A549 (cell line): ENCODE measurements around the gene NSG2. TPM values are rescaled to one million over a fixed set of nuclear protein-coding genes. Genes with fewer than 3 reads are reported as not detected.

Experiments
- ATAC-seq, 2 experiments: fragments of 200-7000 bp in 1 of 2; fragments of >200 bp in 1 of 2; cut with Nextera tagmentation in 1 of 2; cut with Tn5 transposase in 1 of 2; 3 replicates each; pipeline versions ENCODE4 v1.8.0 to v1.9.1; 2018 to 2020; ENCODE audit warnings: mild to moderate bottlenecking in 1 of 2, moderate library complexity in 1 of 2
- CTCF ChIA-PET: fragments of 300-600 bp; sonication (Branson Sonifier 250); formaldehyde crosslinking; extraction: SDS; loops from one replicate; lab custom pipeline; 2021; ENCODE audit warnings: antibody characterized with exemption, inconsistent platforms; lab: Yijun Ruan, JAX
- POLR2A ChIA-PET: fragments of 350-600 bp; formaldehyde crosslinking; extraction: SDS; loops from one replicate; lab custom pipeline; 2021; ENCODE audit warnings: antibody characterized with exemption, inconsistent platforms; lab: Yijun Ruan, JAX
- DNase-seq, 2 experiments: peaks; one replicate each; pipeline versions ENCODE4 v3.0.0 to v3.0.0-alpha.2; 2011 to 2016; ENCODE audit warnings: low read depth in 1 of 2, low spot score in 1 of 2
- FAIRE-seq: peaks from 2 replicates; lab custom pipeline; 2011; peaks lifted over from hg19 to GRCh38; lab: Jason Lieb, UNC
- H3K27ac ChIP-seq, 2 experiments: fragments of >200 bp; sonication (Bioruptor Twin); formaldehyde crosslinking; 3 replicates each; pipeline ENCODE4 v1.5.1; 2016 to 2017
- H3K4me1 ChIP-seq: fragments of >200 bp; sonication (Bioruptor Twin); formaldehyde crosslinking; 3 replicates; pipeline ENCODE4 v1.6.1; 2016
- H3K4me2 ChIP-seq: fragments of >200 bp; sonication (Bioruptor Twin); formaldehyde crosslinking; 3 replicates; pipeline ENCODE4 v1.6.1; 2016
- H3K4me3 ChIP-seq: fragments of >200 bp; sonication (Bioruptor Twin); formaldehyde crosslinking; 3 replicates; pipeline ENCODE4 v1.5.1; 2016
- H3K9me3 ChIP-seq: fragments of >200 bp; sonication (Bioruptor Twin); formaldehyde crosslinking; 3 replicates; pipeline ENCODE4 v1.6.1; 2016
- FOXS1 ChIP-seq: fragments of 250-450 bp; sonication (Bioruptor Pico); IDR thresholded peaks from 2 replicates; pipeline ENCODE4 v1.5.0; 2020; ENCODE audit warnings: mild to moderate bottlenecking, moderate library complexity
- GATA3 ChIP-seq: IDR thresholded peaks from 2 replicates; pipeline ENCODE4 v1.6.1; 2012; ENCODE audit warnings: borderline replicate concordance
- JUNB ChIP-seq: fragments of >200 bp; sonication (Bioruptor Twin); formaldehyde crosslinking; IDR thresholded peaks from 2 replicates; pipeline ENCODE4 v1.6.1; 2016
- MAFK ChIP-seq: fragments of 450-650 bp; IDR thresholded peaks from 2 replicates; pipeline ENCODE4 v1.6.1; 2014; ENCODE audit not compliant: partially characterized antibody
- NPAS2 ChIP-seq: fragments of 250-450 bp; sonication (Bioruptor Pico); IDR thresholded peaks from 2 replicates; pipeline ENCODE4 v1.8.0; 2022; ENCODE audit warnings: mild to moderate bottlenecking, moderate library complexity, borderline replicate concordance
- NR3C1 ChIP-seq: fragments of >200 bp; sonication (Bioruptor Twin); formaldehyde crosslinking; IDR thresholded peaks from 3 replicates; pipeline ENCODE4 v1.6.1; 2017
- RAD21 ChIP-seq, 2 experiments: fragments of >200 bp in 1 of 2; sonication (Bioruptor Twin) in 1 of 2; formaldehyde crosslinking in 1 of 2; IDR thresholded peaks in 1 of 2; conservative IDR thresholded peaks in 1 of 2; 2 replicates in 1 of 2; 3 replicates in 1 of 2; pipeline ENCODE4 v1.6.1; 2012 to 2018; ENCODE audit warnings: inconsistent platforms in 1 of 2
- SMC3 ChIP-seq: fragments of >200 bp; sonication (Bioruptor Twin); formaldehyde crosslinking; IDR thresholded peaks from 3 replicates; pipeline ENCODE4 v1.6.1; 2018; ENCODE audit warnings: inconsistent platforms
- ZC3H11A ChIP-seq: fragments of 450-650 bp; IDR thresholded peaks from 2 replicates; pipeline ENCODE4 v1.6.1; 2014; ENCODE audit warnings: antibody characterized with exemption, mild to moderate bottlenecking
- ZSCAN20 ChIP-seq: fragments of 250-450 bp; sonication (Bioruptor Pico); IDR thresholded peaks from 2 replicates; pipeline ENCODE4 v1.8.0; 2022; ENCODE audit warnings: mild to moderate bottlenecking, moderate library complexity
- WGBS: methylation state at CpG from one replicate; pipeline ENCODE4 v1.1.6; 2017; ENCODE audit errors: missing lambda C conversion rate; 5-methylcytosine and 5-hydroxymethylcytosine counted together
- polyA plus RNA-seq, 4 experiments: library from polyadenylated mRNA; depleted of rRNA in 3 of 4; stranded (reverse); fragments of >200 nt; fragmentation: RNase III in 1 of 4; extraction: RNeasy Plus Mini Kit Qiagen cat#74134 plus additional on column Dnase treatment in 1 of 4; gene quantifications; 2 replicates in 3 of 4; 3 replicates in 1 of 4; pipeline ENCODE4 v1.2.3, GENCODE V29; 2011 to 2017
- TF ChIP-seq, protein P1 (sequence below): fragments of 450-650 bp; IDR thresholded peaks from 2 replicates; pipeline ENCODE4 v1.6.1; 2014; ENCODE audit warnings: antibody characterized with exemption
- TF ChIP-seq, protein P2 (sequence below): IDR thresholded peaks from 2 replicates; pipeline ENCODE4 v1.6.1; 2012; ENCODE audit warnings: low read depth, borderline replicate concordance
- TF ChIP-seq, protein P3 (sequence below): fragments of 250-450 bp; sonication (Bioruptor Pico); IDR thresholded peaks from 2 replicates; pipeline ENCODE4 v1.5.0; 2021; ENCODE audit warnings: mild to moderate bottlenecking, moderate library complexity, borderline replicate concordance
- TF ChIP-seq, protein P4 (sequence below): IDR thresholded peaks from 2 replicates; pipeline ENCODE4 v1.6.1; 2012

The NSG2 gene
- polyA plus RNA-seq, 2 of the 4 experiments (the other 2 are of a cell fraction) = 0.06 TPM; not detected in 1

DNA sequence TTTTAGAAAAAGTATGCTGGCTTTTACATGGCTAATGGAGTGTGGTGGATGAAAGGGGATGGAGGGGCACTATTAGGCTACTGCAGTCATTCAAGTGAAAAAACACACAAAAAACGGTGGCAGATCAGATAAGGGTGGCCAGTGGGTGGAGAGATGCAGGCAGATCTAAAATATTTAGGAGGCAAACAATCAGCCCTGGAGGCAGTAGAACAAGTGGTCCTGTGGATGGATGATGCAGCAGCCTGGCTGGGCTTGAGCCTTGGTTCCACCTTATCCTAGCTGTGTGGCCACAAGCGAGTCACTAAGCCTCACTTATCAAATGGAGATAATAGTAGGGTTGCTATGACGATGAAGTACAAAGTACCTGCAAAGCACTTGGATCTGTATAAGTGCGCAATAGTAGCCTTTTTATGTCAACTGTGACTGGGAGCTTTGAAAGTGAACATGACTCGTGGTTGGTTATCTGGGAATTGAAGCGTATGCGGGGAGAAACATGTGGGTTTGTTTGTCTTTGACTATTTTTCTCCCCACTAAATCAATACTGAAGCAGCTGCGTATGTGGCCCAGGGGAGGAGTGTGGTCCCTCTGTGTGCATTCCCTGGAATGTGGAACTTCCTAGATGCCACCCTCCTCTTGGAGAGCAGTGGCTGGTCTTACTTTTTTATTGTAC is 20.2 kb downstream of the NSG2 start (continued):
- TF ChIP-seq, protein P1, sequence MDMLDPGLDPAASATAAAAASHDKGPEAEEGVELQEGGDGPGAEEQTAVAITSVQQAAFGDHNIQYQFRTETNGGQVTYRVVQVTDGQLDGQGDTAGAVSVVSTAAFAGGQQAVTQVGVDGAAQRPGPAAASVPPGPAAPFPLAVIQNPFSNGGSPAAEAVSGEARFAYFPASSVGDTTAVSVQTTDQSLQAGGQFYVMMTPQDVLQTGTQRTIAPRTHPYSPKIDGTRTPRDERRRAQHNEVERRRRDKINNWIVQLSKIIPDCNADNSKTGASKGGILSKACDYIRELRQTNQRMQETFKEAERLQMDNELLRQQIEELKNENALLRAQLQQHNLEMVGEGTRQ = no peak
- TF ChIP-seq, protein P2, sequence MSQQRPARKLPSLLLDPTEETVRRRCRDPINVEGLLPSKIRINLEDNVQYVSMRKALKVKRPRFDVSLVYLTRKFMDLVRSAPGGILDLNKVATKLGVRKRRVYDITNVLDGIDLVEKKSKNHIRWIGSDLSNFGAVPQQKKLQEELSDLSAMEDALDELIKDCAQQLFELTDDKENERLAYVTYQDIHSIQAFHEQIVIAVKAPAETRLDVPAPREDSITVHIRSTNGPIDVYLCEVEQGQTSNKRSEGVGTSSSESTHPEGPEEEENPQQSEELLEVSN = no peak
- TF ChIP-seq RAD21 (conservative IDR thresholded peaks at IDR 0.05 in 1 of 2, IDR thresholded peaks at IDR 0.05 in 1 of 2) (no peak), ZC3H11A (no peak), SMC3 (no peak)

DNA sequence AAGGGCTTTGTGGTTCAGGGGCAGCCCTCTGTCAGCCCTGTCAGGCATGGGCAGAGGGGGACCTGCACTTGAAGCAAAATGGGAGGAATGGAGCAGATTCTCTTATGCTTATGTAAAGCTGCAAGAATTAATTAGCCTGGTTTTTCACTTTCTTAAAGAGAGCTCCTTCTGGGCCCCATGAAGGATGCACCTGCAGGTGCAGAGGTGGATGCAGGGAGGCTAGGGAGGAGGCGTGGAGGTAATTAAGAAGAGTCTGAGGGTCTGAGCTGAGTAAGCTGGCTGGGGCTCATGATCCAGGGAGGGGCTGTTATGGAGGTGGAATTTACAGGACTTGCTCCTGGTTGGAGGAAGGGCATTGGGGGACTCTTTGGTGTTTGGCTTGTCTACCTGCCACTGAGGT is 22.0 kb downstream of the NSG2 start:
- DNase-seq = no peak
- ChIA-PET POLR2A (interaction anchor here (0.7 kb wide), 1 partner anchor 683 kb away, joined by 4 read pairs; no protein-coding TSS in a partner anchor), CTCF (interaction anchor here (0.5 to 1.1 kb wide), 4 partner anchors 20 to 515 kb away, joined by 3 to 6 read pairs (median 3); no protein-coding TSS in a partner anchor)
- no peak for ATAC-seq
- Histone ChIP-seq H3K4me2 (no peak overlapping the region), H3K4me1 (no peaks in the 10 kb centered on the region), H3K9me3 (no peaks in the 10 kb centered on the region), H3K27ac (no peak overlapping the region), H3K4me3 (no peak overlapping the region)
- TF ChIP-seq NPAS2 = no peak
- TF ChIP-seq, protein P3, sequence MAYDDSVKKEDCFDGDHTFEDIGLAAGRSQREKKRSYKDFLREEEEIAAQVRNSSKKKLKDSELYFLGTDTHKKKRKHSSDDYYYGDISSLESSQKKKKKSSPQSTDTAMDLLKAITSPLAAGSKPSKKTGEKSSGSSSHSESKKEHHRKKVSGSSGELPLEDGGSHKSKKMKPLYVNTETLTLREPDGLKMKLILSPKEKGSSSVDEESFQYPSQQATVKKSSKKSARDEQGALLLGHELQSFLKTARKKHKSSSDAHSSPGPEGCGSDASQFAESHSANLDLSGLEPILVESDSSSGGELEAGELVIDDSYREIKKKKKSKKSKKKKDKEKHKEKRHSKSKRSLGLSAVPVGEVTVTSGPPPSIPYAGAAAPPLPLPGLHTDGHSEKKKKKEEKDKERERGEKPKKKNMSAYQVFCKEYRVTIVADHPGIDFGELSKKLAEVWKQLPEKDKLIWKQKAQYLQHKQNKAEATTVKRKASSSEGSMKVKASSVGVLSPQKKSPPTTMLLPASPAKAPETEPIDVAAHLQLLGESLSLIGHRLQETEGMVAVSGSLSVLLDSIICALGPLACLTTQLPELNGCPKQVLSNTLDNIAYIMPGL (CRISPR knock-in tag) = no peak
- TF ChIP-seq JUNB = no peak
- TF ChIP-seq FOXS1 (CRISPR knock-in tag) = no peak
- no peak for TF ChIP-seq ZSCAN20 (CRISPR knock-in tag)
- TF ChIP-seq, protein P4, sequence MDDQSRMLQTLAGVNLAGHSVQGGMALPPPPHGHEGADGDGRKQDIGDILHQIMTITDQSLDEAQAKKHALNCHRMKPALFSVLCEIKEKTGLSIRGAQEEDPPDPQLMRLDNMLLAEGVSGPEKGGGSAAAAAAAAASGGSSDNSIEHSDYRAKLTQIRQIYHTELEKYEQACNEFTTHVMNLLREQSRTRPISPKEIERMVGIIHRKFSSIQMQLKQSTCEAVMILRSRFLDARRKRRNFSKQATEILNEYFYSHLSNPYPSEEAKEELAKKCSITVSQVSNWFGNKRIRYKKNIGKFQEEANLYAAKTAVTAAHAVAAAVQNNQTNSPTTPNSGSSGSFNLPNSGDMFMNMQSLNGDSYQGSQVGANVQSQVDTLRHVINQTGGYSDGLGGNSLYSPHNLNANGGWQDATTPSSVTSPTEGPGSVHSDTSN = no peak
- no peak for FAIRE-seq
- 11% methylated on average over 1 of the region's 1 CpG for WGBS

DNA sequence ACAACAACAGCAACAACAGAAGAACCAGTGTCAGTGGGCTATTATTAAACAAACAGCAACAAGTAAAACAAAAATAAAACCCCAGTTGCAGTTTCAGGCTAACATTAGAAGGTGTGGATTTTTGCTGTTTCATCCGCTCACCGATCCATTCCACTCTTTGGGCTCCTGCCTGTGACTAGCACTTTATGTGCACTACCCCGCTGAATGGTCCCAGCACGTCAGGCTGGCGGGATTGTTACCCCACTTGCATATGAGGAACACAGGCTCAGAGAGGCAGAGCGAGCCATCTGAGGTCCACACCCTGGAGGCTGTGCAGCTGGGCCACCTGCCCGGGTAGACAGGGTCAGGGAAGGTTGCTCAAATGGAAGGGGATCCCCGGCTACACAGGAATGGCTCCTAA is 26.0 kb downstream of the NSG2 start:
- Histone ChIP-seq H3K4me3 (no peak overlapping the region), H3K27ac (no peak overlapping the region), H3K9me3 (no peaks in the 10 kb centered on the region), H3K4me1 (no peaks in the 10 kb centered on the region), H3K4me2 (no peak overlapping the region)
- ATAC-seq (no peak), FAIRE-seq (no peak), DNase-seq (no peak)
- POLR2A ChIA-PET = no interaction called here
- TF ChIP-seq GATA3 = no peak
- CTCF ChIA-PET = interaction anchor here (1.1 kb wide), 1 partner anchor 240 kb away, joined by 6 read pairs; no protein-coding TSS in a partner anchor
- 53% methylated on average over 8 of the region's 8 CpGs for WGBS

DNA sequence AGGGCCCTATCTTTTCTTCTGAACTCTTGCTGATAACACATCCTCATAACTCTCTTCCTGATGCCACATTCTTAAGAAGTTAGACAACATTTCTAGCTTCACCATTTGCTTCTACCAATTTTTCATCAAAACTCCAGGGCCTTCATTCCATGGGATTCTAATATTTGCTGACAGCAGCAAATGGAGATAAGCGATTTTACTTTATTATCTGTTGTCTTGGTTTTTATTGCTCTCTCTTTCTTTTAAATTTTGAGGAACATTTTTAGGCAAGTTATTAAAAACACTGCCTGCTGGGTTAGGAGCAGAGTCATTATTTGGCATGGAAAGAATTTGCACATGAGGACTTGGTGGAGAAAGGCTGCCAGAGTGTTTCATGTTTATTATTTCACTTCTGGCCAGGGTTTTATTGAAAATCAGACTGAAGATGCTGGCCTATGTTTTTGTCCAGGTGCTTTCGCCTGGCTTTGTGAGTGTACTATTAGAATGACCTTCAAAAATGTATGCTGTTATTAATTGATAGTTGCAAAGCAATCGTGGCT is 27.7 kb downstream of the NSG2 start:
- CTCF ChIA-PET = interaction anchor here (1.1 to 2.4 kb wide), 4 partner anchors 28 to 455 kb away, joined by 3 to 10 read pairs (median 4); partner anchors contain the start of gene NSG2

More for the DNA sequence above, 27.7 kb downstream of the NSG2 start:
- POLR2A ChIA-PET = no interaction called here
- Histone ChIP-seq H3K4me2 (no peak overlapping the region), H3K4me1 (no peaks in the 10 kb centered on the region), H3K4me3 (no peak overlapping the region), H3K27ac (no peak overlapping the region), H3K9me3 (no peaks in the 10 kb centered on the region)
- no peak for ATAC-seq
- DNase-seq = no peak
- TF ChIP-seq MAFK = peak; percentile 82
- TF ChIP-seq NR3C1 = no peak
- FAIRE-seq = no peak
- 19% methylated on average over 3 of the region's 3 CpGs for WGBS
